ENCODE results near the gene PRR20C.

Gene PRR20C

GRCh38 chr13:57191667-57192066, 37.8 kb downstream of the PRR20C start:
- no peaks in the 10 kb centered on the region for H4K20me1 ChIP-seq
- no peak overlapping the region for H3K9ac ChIP-seq

More at GRCh38 chr13:57191667-57192066, 37.8 kb downstream of the PRR20C start:
- H3K4me2 ChIP-seq = no peak overlapping the region
- H3K4me1 ChIP-seq = no peaks in the 10 kb centered on the region
- H3K36me3 ChIP-seq = no peaks in the 10 kb centered on the region
- H3K9me3 ChIP-seq = no peaks in the 10 kb centered on the region
- no peak overlapping the region for H3K27ac ChIP-seq
- H3K27me3 ChIP-seq = no peaks in the 10 kb centered on the region
- H3K4me3 ChIP-seq = no peak overlapping the region
- no peak for TF ChIP-seq Cebpa-rat (IDR thresholded peaks at IDR 0.05)
